HepG2 (cell line): ENCODE measurements around the gene PSAPL1.

Experiments
- EZH2 ChIP-seq: conservative IDR thresholded peaks from 2 replicates; pipeline ENCODE4 v1.6.1; 2012; ENCODE audit warnings: mild to moderate bottlenecking, low read depth, low read length, moderate library complexity
- HOMEZ ChIP-seq: IDR thresholded peaks from 2 replicates; pipeline ENCODE4 v1.6.1; 2016; ENCODE audit warnings: low read depth
- NONO ChIP-seq, 2 experiments: fragments of 450-650 bp in 1 of 2; sonication (generic) in 1 of 2; formaldehyde crosslinking in 1 of 2; IDR thresholded peaks in 1 of 2; conservative IDR thresholded peaks in 1 of 2; 2 replicates each; pipeline versions ENCODE4 v1.6.1 to v1.8.0; 2017 to 2022; ENCODE audit warnings: mild to moderate bottlenecking in 1 of 2, missing genetic modification reagents in 1 of 2, moderate library complexity in 1 of 2
- PHF8 ChIP-seq: sonication (generic); formaldehyde crosslinking; IDR thresholded peaks from 2 replicates; pipeline ENCODE4 v1.5.0; 2020; ENCODE audit warnings: missing genetic modification reagents
- POLR2A ChIP-seq, 2 experiments: IDR thresholded peaks; 2 replicates each; pipeline ENCODE4 v1.6.1; 2011; ENCODE audit warnings: low read depth in 2 of 2, low read length in 2 of 2, mild to moderate bottlenecking in 1 of 2, moderate library complexity in 1 of 2; ENCODE audit not compliant: insufficient read depth in 1 of 2
- POLR2AphosphoS5 ChIP-seq: IDR thresholded peaks from 2 replicates; pipeline ENCODE4 v1.6.1; 2012; ENCODE audit warnings: low read depth, low read length
- TAF1 ChIP-seq: sonication (generic); formaldehyde crosslinking; IDR thresholded peaks from 2 replicates; pipeline ENCODE4 v1.4.0; 2020; ENCODE audit warnings: missing genetic modification reagents
- ZFP1 ChIP-seq: IDR thresholded peaks from 2 replicates; pipeline ENCODE4 v1.6.1; 2016
- ZNF205 ChIP-seq: IDR thresholded peaks from 2 replicates; pipeline ENCODE4 v1.6.1; 2018; ENCODE audit warnings: missing biosample characterization, missing genetic modification reagents
- ZNF552 ChIP-seq: sonication (generic); formaldehyde crosslinking; IDR thresholded peaks from 2 replicates; pipeline ENCODE4 v1.9.0; 2022; ENCODE audit warnings: missing genetic modification reagents, mild to moderate bottlenecking, borderline replicate concordance
- ZNF773 ChIP-seq: sonication (generic); formaldehyde crosslinking; IDR thresholded peaks from 2 replicates; pipeline ENCODE4 v1.4.0; 2020; ENCODE audit warnings: missing genetic modification reagents, borderline replicate concordance

GRCh38 chr4:7467471-7467870 lies 32.7 kb upstream of the PSAPL1 start:
- TF ChIP-seq HOMEZ (CRISPR knock-in tag) (no peak), ZNF773 (CRISPR knock-in tag) (no peak), POLR2A (IDR thresholded peaks at IDR 0.05; ENCODE audit: insufficient read depth in 1 of 2, low read depth in 2 of 2, low read length in 2 of 2) (no peak), PHF8 (CRISPR knock-in tag) (no peak), POLR2AphosphoS5 (no peak), ZFP1 (CRISPR knock-in tag) (no peak), EZH2 (no peak), ZNF205 (CRISPR knock-in tag) (no peak), TAF1 (CRISPR knock-in tag) (no peak), NONO (IDR thresholded peaks at IDR 0.05) (no peak), NONO (CRISPR knock-in tag; conservative IDR thresholded peaks at IDR 0.05) (no peak), ZNF552 (CRISPR knock-in tag) (no peak)
